ENCODE results near the gene MGST3. TPM values are rescaled to one million over a fixed set of nuclear protein-coding genes. Genes with fewer than 3 reads are reported as not detected.
A peak's percentile ranks its signal among the peaks of the same experiment; 100 is the strongest.

MGST3 gene
- total and polyA plus RNA-seq, 4 donors: 141 to 351 (median 176) TPM

GRCh38 chr1:165633614-165634013 lies 2.6 kb downstream of the MGST3 start:
- WGBS, 2 donors: 41 to 56% methylated on average over 3 of the region's 3 CpGs
- H3K27ac ChIP-seq (ENCODE audit: low read depth in 1 of 2, low read length in 1 of 2): peak overlapping the region in 1 of 2 donors; percentile 46
- TF ChIP-seq CTCF (IDR thresholded peaks at IDR 0.05; ENCODE audit: control extremely low read depth, extremely low read depth): no peak
- ATAC-seq (ENCODE audit: insufficient read depth, low FRiP score) (no peak), DNase-seq (peak in 2 of 3 donors; percentile 14 to 20)
- peaks cover 4 to 38% (median 22%) of the 10 kb centered on the region in 5 donors for H3K4me1 ChIP-seq (ENCODE audit: control insufficient read depth in 5 of 5, insufficient read depth in 5 of 5, low read length in 5 of 5)
- no peak overlapping the region for H3K9ac ChIP-seq (ENCODE audit: insufficient read depth in 1 of 2, low read length in 2 of 2)
- H3K9me3 ChIP-seq (ENCODE audit: control insufficient read depth in 4 of 4, insufficient read depth in 3 of 4, low read length in 3 of 4): no peaks in the 10 kb centered on the region
- H3K27me3 ChIP-seq (ENCODE audit: control insufficient read depth in 3 of 3, insufficient read depth in 3 of 3, low read length in 2 of 3): no peaks in the 10 kb centered on the region
- no peaks in the 10 kb centered on the region for H3K36me3 ChIP-seq (ENCODE audit: control insufficient read depth in 4 of 4, insufficient read depth in 4 of 4, low read length in 4 of 4)
- H3K4me3 ChIP-seq: no peak overlapping the region

- 76 to 85% methylated on average over 6 of the region's 6 CpGs for WGBS, 2 donors
- TF ChIP-seq CTCF (IDR thresholded peaks at IDR 0.05; ENCODE audit: control extremely low read depth, extremely low read depth): no peak
- peaks cover 4 to 38% (median 22%) of the 10 kb centered on the region in 5 donors for H3K4me1 ChIP-seq (ENCODE audit: control insufficient read depth in 5 of 5, insufficient read depth in 5 of 5, low read length in 5 of 5)
- H3K36me3 ChIP-seq (ENCODE audit: control insufficient read depth in 4 of 4, insufficient read depth in 4 of 4, low read length in 4 of 4): no peaks in the 10 kb centered on the region
- no peaks in the 10 kb centered on the region for H3K9me3 ChIP-seq (ENCODE audit: control insufficient read depth in 4 of 4, insufficient read depth in 3 of 4, low read length in 3 of 4)
- H3K27ac ChIP-seq (ENCODE audit: low read depth in 1 of 2, low read length in 1 of 2): no peak overlapping the region
- no peak overlapping the region for H3K9ac ChIP-seq (ENCODE audit: insufficient read depth in 1 of 2, low read length in 2 of 2)
- no peak overlapping the region for H3K4me3 ChIP-seq
- ATAC-seq (ENCODE audit: insufficient read depth, low FRiP score) (no peak), DNase-seq (no peak)
- H3K27me3 ChIP-seq (ENCODE audit: control insufficient read depth in 3 of 3, insufficient read depth in 3 of 3, low read length in 2 of 3): no peaks in the 10 kb centered on the region
Observed at GRCh38 chr1:165634154-165634921, 3.3 kb downstream of the MGST3 start.

- ATAC-seq (ENCODE audit: insufficient read depth, low FRiP score): no peak
- 28 to 29% methylated on average over 2 of the region's 2 CpGs for WGBS, 2 donors
- peaks cover 4 to 38% (median 24%) of the 10 kb centered on the region in 5 donors for H3K4me1 ChIP-seq (ENCODE audit: control insufficient read depth in 5 of 5, insufficient read depth in 5 of 5, low read length in 5 of 5)
Observed at GRCh38 chr1:165635329-165635728, 4.3 kb downstream of the MGST3 start.

More at GRCh38 chr1:165635329-165635728, 4.3 kb downstream of the MGST3 start:
- Histone ChIP-seq H3K27me3 (ENCODE audit: control insufficient read depth in 3 of 3, insufficient read depth in 3 of 3, low read length in 2 of 3) (no peaks in the 10 kb centered on the region), H3K4me3 (no peak overlapping the region), H3K27ac (ENCODE audit: low read depth in 1 of 2, low read length in 1 of 2) (no peak overlapping the region), H3K9ac (ENCODE audit: insufficient read depth in 1 of 2, low read length in 2 of 2) (no peak overlapping the region), H3K9me3 (ENCODE audit: control insufficient read depth in 4 of 4, insufficient read depth in 3 of 4, low read length in 3 of 4) (no peaks in the 10 kb centered on the region), H3K36me3 (ENCODE audit: control insufficient read depth in 4 of 4, insufficient read depth in 4 of 4, low read length in 4 of 4) (peaks cover 0 to 3% (median 0%) of the 10 kb centered on the region in 4 donors)
- TF ChIP-seq CTCF (IDR thresholded peaks at IDR 0.05; ENCODE audit: control extremely low read depth, extremely low read depth): no peak
- no peak for DNase-seq
